H1 (cell line): ENCODE measurements around the gene PIGC. TPM values are rescaled to one million over a fixed set of nuclear protein-coding genes. Genes with fewer than 3 reads are reported as not detected.

Experiments used
- CTCF ChIA-PET: fragments of 300-600 bp; sonication (Branson Sonifier 250); formaldehyde crosslinking; loops from one replicate; lab custom pipeline; 2021; ENCODE audit not compliant: partially characterized antibody; lab: Charles Lee
- POLR2A ChIA-PET: fragments of 300-600 bp; sonication (Branson Sonifier 250); formaldehyde crosslinking; loops from one replicate; lab custom pipeline; 2021; ENCODE audit warnings: inconsistent platforms; ENCODE audit not compliant: partially characterized antibody; lab: Charles Lee
- DNase-seq, 2 experiments: peaks; one replicate each; pipeline versions ENCODE4 v3.0.0 to v3.0.0-alpha.2; 2010 to 2022; ENCODE audit warnings: low spot score in 2 of 2, low read depth in 1 of 2, mixed read lengths in 1 of 2
- FAIRE-seq: peaks from 2 replicates; lab custom pipeline; 2011; peaks lifted over from hg19 to GRCh38; lab: Jason Lieb, UNC
- H2AFZ ChIP-seq: 2 replicates; pipeline ENCODE4 v1.8.1; 2012; ENCODE audit warnings: low read length, inconsistent platforms
- H2AK5ac ChIP-seq: 2 replicates; pipeline ENCODE4 v1.6.1; 2013; ENCODE audit warnings: low read depth, low read length
- H2BK120ac ChIP-seq: replicated peaks from 2 replicates; pipeline ENCODE3; 2013; ENCODE audit warnings: low read depth, low read length, inconsistent platforms
- H2BK12ac ChIP-seq: 2 replicates; pipeline ENCODE4 v1.6.1; 2013; ENCODE audit warnings: low read depth, low read length
- H2BK15ac ChIP-seq: 2 replicates; pipeline ENCODE4 v1.6.1; 2013; ENCODE audit warnings: low read length
- H2BK20ac ChIP-seq: 2 replicates; pipeline ENCODE4 v1.6.1; 2013; ENCODE audit warnings: low read length
- H2BK5ac ChIP-seq: 2 replicates; pipeline ENCODE4 v1.6.1; 2013; ENCODE audit warnings: low read depth, low read length
- H3K14ac ChIP-seq: 2 replicates; pipeline ENCODE4 v1.6.1; 2013; ENCODE audit warnings: inconsistent platforms; ENCODE audit not compliant: insufficient read length
- H3K18ac ChIP-seq: 2 replicates; pipeline ENCODE4 v1.6.1; 2013; ENCODE audit warnings: low read length; ENCODE audit errors: extremely low read depth
- H3K23ac ChIP-seq: 2 replicates; pipeline ENCODE4 v1.6.1; 2013; ENCODE audit warnings: inconsistent platforms; ENCODE audit not compliant: insufficient read length
- H3K23me2 ChIP-seq: 2 replicates; pipeline ENCODE4 v1.6.1; 2013; ENCODE audit warnings: low read depth, low read length
- H3K27ac ChIP-seq: 2 replicates; pipeline ENCODE4 v1.6.1; 2011; ENCODE audit warnings: low read depth, low read length, inconsistent platforms
- H3K27me3 ChIP-seq, 4 experiments: replicated peaks in 1 of 4; 1 replicate in 1 of 4; 2 replicates in 3 of 4; pipeline versions ENCODE4 v1.6.1 to v1.8.1; 2011 to 2013; ENCODE audit warnings: low read length in 3 of 4, mild to moderate bottlenecking in 3 of 4, inconsistent platforms in 2 of 4, mixed read lengths in 2 of 4, moderate library complexity in 1 of 4; ENCODE audit not compliant: control insufficient read depth in 3 of 4, insufficient read depth in 3 of 4; ENCODE audit errors: extremely low read depth in 1 of 4
- H3K36me3 ChIP-seq, 4 experiments: 2 replicates each; pipeline versions ENCODE4 v1.6.1 to v1.8.1; 2011 to 2013; ENCODE audit warnings: mild to moderate bottlenecking in 4 of 4, low read length in 3 of 4, moderate library complexity in 2 of 4, control low read depth in 1 of 4, inconsistent platforms in 1 of 4; ENCODE audit not compliant: insufficient read depth in 4 of 4, control insufficient read depth in 2 of 4
- H3K4ac ChIP-seq: replicated peaks from 2 replicates; pipeline ENCODE3; 2013; ENCODE audit warnings: low read length, low read depth, mixed read lengths, inconsistent platforms; ENCODE audit not compliant: insufficient read length
- H3K4me1 ChIP-seq, 4 experiments: replicated peaks in 1 of 4; 1 replicate in 1 of 4; 2 replicates in 3 of 4; pipeline versions ENCODE4 v1.6.1 to v1.8.1; 2011 to 2013; ENCODE audit warnings: low read length in 3 of 4, inconsistent platforms in 2 of 4, mixed read lengths in 1 of 4; ENCODE audit not compliant: insufficient read depth in 4 of 4, control insufficient read depth in 3 of 4
- H3K4me2 ChIP-seq, 2 experiments: 2 replicates each; pipeline versions ENCODE4 v1.6.1 to v1.8.1; 2011 to 2013; ENCODE audit warnings: low read depth in 2 of 2, low read length in 2 of 2, control low read depth in 1 of 2, inconsistent platforms in 1 of 2, mild to moderate bottlenecking in 1 of 2; ENCODE audit not compliant: insufficient read depth in 1 of 2
- H3K4me3 ChIP-seq, 4 experiments: fragments of 200-600, 300-600 bp in 1 of 4; sonication (generic), shearing (Covaris generic), sonication (Bioruptor Twin) in 1 of 4; 2 replicates each; pipeline versions ENCODE4 v1.5.1 to v1.8.1; 2011 to 2016; ENCODE audit warnings: low read length in 4 of 4, low read depth in 3 of 4, control low read depth in 2 of 4, inconsistent platforms in 2 of 4, mild to moderate bottlenecking in 2 of 4, mixed read lengths in 1 of 4, moderate library complexity in 1 of 4; ENCODE audit not compliant: insufficient read depth in 2 of 4; ENCODE audit errors: extremely low read depth in 1 of 4
- H3K56ac ChIP-seq: replicated peaks from 2 replicates; pipeline ENCODE3; 2013; ENCODE audit warnings: low read depth, mild to moderate bottlenecking, mixed read lengths, low read length, inconsistent platforms; ENCODE audit not compliant: insufficient read length
- H3K79me1 ChIP-seq: 2 replicates; pipeline ENCODE4 v1.6.1; 2013; ENCODE audit warnings: low read depth, low read length, control low read depth
- H3K79me2 ChIP-seq, 2 experiments: 2 replicates each; pipeline versions ENCODE4 v1.6.1 to v1.8.1; 2012 to 2013; ENCODE audit warnings: low read length in 2 of 2, mild to moderate bottlenecking in 2 of 2, inconsistent platforms in 1 of 2; ENCODE audit not compliant: insufficient read depth in 2 of 2, control insufficient read depth in 1 of 2
- H3K9ac ChIP-seq, 4 experiments: replicated peaks in 1 of 4; 1 replicate in 1 of 4; 2 replicates in 3 of 4; pipeline versions ENCODE4 v1.6.1 to v1.8.1; 2011 to 2013; ENCODE audit warnings: low read depth in 3 of 4, low read length in 3 of 4, control low read depth in 2 of 4, mild to moderate bottlenecking in 2 of 4, moderate library complexity in 2 of 4, inconsistent platforms in 1 of 4; ENCODE audit errors: extremely low read depth in 1 of 4
- H3K9me3 ChIP-seq, 2 experiments: 2 replicates each; pipeline versions ENCODE4 v1.6.1 to v1.8.1; 2012 to 2013; ENCODE audit warnings: mild to moderate bottlenecking in 2 of 2, moderate library complexity in 2 of 2, control low read depth in 1 of 2, inconsistent platforms in 1 of 2, low read depth in 1 of 2, low read length in 1 of 2, mixed read lengths in 1 of 2; ENCODE audit not compliant: insufficient read depth in 2 of 2
- H4K20me1 ChIP-seq, 2 experiments: replicated peaks in 1 of 2; 2 replicates each; pipeline versions ENCODE3 to v1.8.1; 2011 to 2013; ENCODE audit warnings: inconsistent platforms in 2 of 2, low read length in 2 of 2, mild to moderate bottlenecking in 1 of 2; ENCODE audit not compliant: insufficient read depth in 2 of 2, control insufficient read depth in 1 of 2
- H4K5ac ChIP-seq: 2 replicates; pipeline ENCODE4 v1.6.1; 2013; ENCODE audit warnings: low read length, low read depth, mixed read lengths, inconsistent platforms; ENCODE audit not compliant: insufficient read length
- H4K8ac ChIP-seq: 2 replicates; pipeline ENCODE4 v1.8.0; 2013; ENCODE audit warnings: mild to moderate bottlenecking, moderate library complexity, low read length, inconsistent platforms; ENCODE audit not compliant: insufficient read depth; ENCODE audit errors: extremely low read depth
- H4K91ac ChIP-seq: replicated peaks from 2 replicates; pipeline ENCODE3; 2013; ENCODE audit warnings: low read length, mixed read lengths, inconsistent platforms; ENCODE audit not compliant: insufficient read length
- ATF2 ChIP-seq: IDR thresholded peaks from 2 replicates; pipeline ENCODE4 v1.6.1; 2012; ENCODE audit warnings: low read length, inconsistent platforms
- ATF3 ChIP-seq: IDR thresholded peaks from 2 replicates; pipeline ENCODE4 v1.6.1; 2011; ENCODE audit warnings: low read depth, mild to moderate bottlenecking, low read length; ENCODE audit not compliant: insufficient read depth
- BCL11A ChIP-seq, 2 experiments: IDR thresholded peaks; one replicate each; pipeline ENCODE4 v1.6.1; 2011; ENCODE audit warnings: low read depth in 2 of 2, low read length in 2 of 2, mild to moderate bottlenecking in 2 of 2
- CHD1 ChIP-seq: IDR thresholded peaks from 2 replicates; pipeline ENCODE4 v1.6.1; 2012; ENCODE audit warnings: low read depth, low read length, improper control_type of control experiment
- RBBP5 ChIP-seq: IDR thresholded peaks from 2 replicates; pipeline ENCODE4 v1.7.1; 2012; ENCODE audit warnings: low read depth, mild to moderate bottlenecking, inconsistent platforms, low read length, moderate library complexity, borderline replicate concordance
- SIX5 ChIP-seq: IDR thresholded peaks from 2 replicates; pipeline ENCODE4 v1.6.1; 2011; ENCODE audit warnings: mild to moderate bottlenecking, low read depth, low read length
- WGBS, 2 experiments: shearing (Covaris generic) in 1 of 2; methylation state at CpG; one replicate each; pipeline versions ENCODE4 v1.1.6 to v1.1.7; 2013 to 2015; ENCODE audit warnings: low lambda C conversion rate in 2 of 2, mixed read lengths in 2 of 2, inconsistent platforms in 1 of 2, low coverage in 1 of 2, missing lambda C conversion rate in 1 of 2; ENCODE audit not compliant: insufficient replicate concordance in 2 of 2, insufficient coverage in 1 of 2, insufficient read length in 1 of 2; ENCODE audit errors: extremely low coverage in 1 of 2, missing lambda C conversion rate in 1 of 2; 5-methylcytosine and 5-hydroxymethylcytosine counted together
- polyA plus RNA-seq, 7 experiments: library from polyadenylated mRNA; depleted of rRNA in 3 of 7; stranded (reverse) in 5 of 7; unstranded in 2 of 7; fragments of >200 nt in 5 of 7; fragments of 200-250 nt in 2 of 7; gene quantifications; 1 replicate in 5 of 7; 2 replicates in 1 of 7; 4 replicates in 1 of 7; pipeline versions ENCODE4 v1.2.1 to v1.2.3, GENCODE V29; 2011 to 2013; ENCODE audit warnings: missing spikeins in 2 of 7, mixed read lengths in 2 of 7
- total RNA-seq: library from RNA; stranded (reverse); fragmentation: NEBNext Ultra II Directional; extraction: Animal tissue kit (Norgen Biotek cat#: 25700); gene quantifications from 2 replicates; pipeline ENCODE4 v1.2.1, GENCODE V29; 2021

Gene PIGC
- total and polyA plus RNA-seq, 2 of the 8 experiments (the other 6 are each of a cell fraction or from before 2014, with no cell fraction given): 21.0 to 39.3 TPM

- H3K56ac ChIP-seq: no peak overlapping the region
- H2BK12ac ChIP-seq: no peak overlapping the region
- H3K14ac ChIP-seq: no peak overlapping the region
- no peak overlapping the region for H4K8ac ChIP-seq
- no peak overlapping the region for H2BK15ac ChIP-seq
- ChIA-PET POLR2A (no interaction called here), CTCF (no interaction called here)
- H2AFZ ChIP-seq: no peak overlapping the region
- no peak overlapping the region for H2BK120ac ChIP-seq
- H3K27me3 ChIP-seq: no peaks in the 10 kb centered on the region
- H3K23me2 ChIP-seq: no peaks in the 10 kb centered on the region
- no peaks in the 10 kb centered on the region for H3K79me2 ChIP-seq
- no peak overlapping the region for H3K4me2 ChIP-seq
- H4K91ac ChIP-seq: no peak overlapping the region
- H2AK5ac ChIP-seq: no peak overlapping the region
- H2BK5ac ChIP-seq: no peak overlapping the region
- no peak overlapping the region for H3K23ac ChIP-seq
- no peak overlapping the region for H3K18ac ChIP-seq
- FAIRE-seq (no peak), DNase-seq (no peak)
- no peak overlapping the region for H2BK20ac ChIP-seq
- H3K4me3 ChIP-seq: no peak overlapping the region
- no peak overlapping the region for H3K9ac ChIP-seq
- no peaks in the 10 kb centered on the region for H3K79me1 ChIP-seq
- no peaks in the 10 kb centered on the region for H3K9me3 ChIP-seq
- H3K4me1 ChIP-seq: no peaks in the 10 kb centered on the region
- H3K4ac ChIP-seq: no peak overlapping the region
- WGBS, 2 experiments: 92% methylated on average over 3 of the region's 3 CpGs; no CpG with 5 or more reads in 1 of the 2 experiments
- H4K5ac ChIP-seq: no peak overlapping the region
- no peaks in the 10 kb centered on the region for H3K36me3 ChIP-seq
- H4K20me1 ChIP-seq: no peaks in the 10 kb centered on the region
- H3K27ac ChIP-seq: no peak overlapping the region
- TF ChIP-seq BCL11A (IDR thresholded peaks at IDR 0.05; ENCODE audit: low read depth in 2 of 2, low read length in 2 of 2) (no peak), CHD1 (no peak), SIX5 (no peak), ATF3 (no peak), RBBP5 (no peak), ATF2 (no peak)
These were observed 46.0 kb upstream of the PIGC start for GRCh38 chr1:172489847-172490246.
